ENCODE measurements around the gene CFAP20DC. TPM values are rescaled to one million over a fixed set of nuclear protein-coding genes. Genes with fewer than 3 reads are reported as not detected.

CFAP20DC gene
- total RNA-seq, 1 experiment from 2014 or later = 2.9 TPM

- TF ChIP-seq YY1 (IDR thresholded peaks at IDR 0.05; ENCODE audit: extremely low read depth, insufficient replicate concordance, low read depth, low read length) (no peak), FOSL1 (IDR thresholded peaks at IDR 0.05; ENCODE audit: low read depth) (no peak), SP1 (IDR thresholded peaks at IDR 0.05; ENCODE audit: low read depth) (no peak), MAX (IDR thresholded peaks at IDR 0.05) (no peak), POLR2AphosphoS5 (IDR thresholded peaks at IDR 0.05; ENCODE audit: low read depth, low read length) (no peak), POLR2A (IDR thresholded peaks at IDR 0.05; ENCODE audit: borderline replicate concordance, extremely low read depth, insufficient read depth, insufficient read length) (no peak)
Observed at GRCh38 chr3:58792921-58793451, 256.8 kb downstream of the CFAP20DC start (continued).

- ChIA-PET CTCF (no interaction called here), POLR2A (no interaction called here), RAD21 (ENCODE audit: low non-redundant PET in 1 of 2, low total read pairs in 2 of 2, uncharacterized antibody in 2 of 2, unreplicated experiment in 2 of 2) (no interaction called here)
- no peaks in the 10 kb centered on the region for H3K36me3 ChIP-seq (ENCODE audit: control insufficient read depth in 1 of 2, insufficient read depth in 2 of 2, low read length in 2 of 2)
- no peaks in the 10 kb centered on the region for H4K20me1 ChIP-seq (ENCODE audit: insufficient read depth)
- no peak overlapping the region for H3K9ac ChIP-seq (ENCODE audit: low read length)
- H3K4me3 ChIP-seq (replicated peaks in 1 of 2; ENCODE audit: low read depth in 1 of 2, low read length in 2 of 2) = no peak overlapping the region
- no peak overlapping the region for H3K27ac ChIP-seq (ENCODE audit: low read depth, low read length)
- no peaks in the 10 kb centered on the region for H3K79me2 ChIP-seq (ENCODE audit: insufficient read depth, low read length)
- no peaks in the 10 kb centered on the region for H3K4me1 ChIP-seq (ENCODE audit: control insufficient read depth in 1 of 2, insufficient read depth in 2 of 2, low read length in 2 of 2)
- intact Hi-C loops (cut with micrococcal nuclease) = no loop called here
- no peaks in the 10 kb centered on the region for H3K9me2 ChIP-seq (ENCODE audit: insufficient read depth)
- no peak for ATAC-seq
- no peak overlapping the region for H2AFZ ChIP-seq (ENCODE audit: low read depth, low read length, poor library complexity, severe bottlenecking)
- DNase-seq (ENCODE audit: low read depth, low spot score) = no peak
- no peak overlapping the region for H3K4me2 ChIP-seq (ENCODE audit: low read length)
- H3K27me3 ChIP-seq (ENCODE audit: insufficient read depth, low read length) = no peaks in the 10 kb centered on the region
- H3K9me3 ChIP-seq (ENCODE audit: control insufficient read depth in 1 of 2, insufficient read depth in 1 of 2, low read depth in 1 of 2, low read length in 2 of 2) = no peaks in the 10 kb centered on the region
- BruUV-seq (replicated peaks) = no TSS peak
- no peak for TF ChIP-seq CEBPB (IDR thresholded peaks at IDR 0.05; ENCODE audit: low read depth)
- no peak for TF ChIP-seq FOSL1 (IDR thresholded peaks at IDR 0.05; ENCODE audit: low read depth)
- TF ChIP-seq YY1 (IDR thresholded peaks at IDR 0.05; ENCODE audit: extremely low read depth, insufficient replicate concordance, low read depth, low read length) = no peak
- TF ChIP-seq SIN3A (IDR thresholded peaks at IDR 0.05; ENCODE audit: low read depth) = no peak
- no peak for TF ChIP-seq SRF (IDR thresholded peaks at IDR 0.05; ENCODE audit: low read depth)
- TF ChIP-seq CTCF (IDR thresholded peaks at IDR 0.05 in 2 of 3, conservative IDR thresholded peaks at IDR 0.05 in 1 of 3; ENCODE audit: borderline replicate concordance in 1 of 3, insufficient read depth in 1 of 3, low read depth in 2 of 3, low read length in 2 of 3) = no peak
- no peak for TF ChIP-seq CBX3 (IDR thresholded peaks at IDR 0.05; ENCODE audit: low read depth)
- no peak for TF ChIP-seq POLR2AphosphoS5 (IDR thresholded peaks at IDR 0.05; ENCODE audit: low read depth, low read length)
- no peak for TF ChIP-seq JUND (IDR thresholded peaks at IDR 0.05)
- TF ChIP-seq SP1 (IDR thresholded peaks at IDR 0.05; ENCODE audit: low read depth) = no peak
- TF ChIP-seq ZBTB33 (IDR thresholded peaks at IDR 0.05; ENCODE audit: extremely low read depth, insufficient replicate concordance, low read length) = no peak
- no peak for TF ChIP-seq TCF7L2 (IDR thresholded peaks at IDR 0.05; ENCODE audit: borderline replicate concordance, extremely low read depth, insufficient read depth, insufficient read length)
- TF ChIP-seq ZNF274 (IDR thresholded peaks at IDR 0.05; ENCODE audit: low read depth, low read length) = no peak
- no peak for TF ChIP-seq EZH2 (IDR thresholded peaks at IDR 0.05)
- no peak for TF ChIP-seq ZFX (IDR thresholded peaks at IDR 0.05)
- TF ChIP-seq REST (IDR thresholded peaks at IDR 0.05; ENCODE audit: low read depth) = no peak
- no peak for TF ChIP-seq EZH2phosphoT487 (IDR thresholded peaks at IDR 0.05; ENCODE audit: borderline replicate concordance)
Observed at GRCh38 chr3:58789385-58789784, 260.4 kb downstream of the CFAP20DC start.

Data from HCT116 (cell line).